ENCODE data around the gene CDRT15L2.
"Not testable (repeated sequence)": the region's sequence is repeated elsewhere in the genome, so short reads cannot be mapped to it uniquely, and the experiment has no call there.

GRCh38 chr17:20579424-20579823, at the start of gene CDRT15L2:
- TF ChIP-seq EZH2 (IDR thresholded peaks at IDR 0.05; ENCODE audit: insufficient read depth, poor library complexity, severe bottlenecking); EZH2phosphoT487 (IDR thresholded peaks at IDR 0.05; ENCODE audit: insufficient read depth, low read depth): not testable (repeated sequence)

Data from GM23248 (cell line).